HCT116 (cell line): Measurements from ENCODE around the gene COX4I2. TPM values are rescaled to one million over a fixed set of nuclear protein-coding genes. Genes with fewer than 3 reads are reported as not detected.
"Not testable (repeated sequence)": the region's sequence is repeated elsewhere in the genome, so short reads cannot be mapped to it uniquely, and the experiment has no call there.

ENCODE experiments used
- ATAC-seq: fragments of 200-7000 bp; cut with Tn5 transposase; 2 replicates; pipeline ENCODE4 v1.9.1; 2020; ENCODE audit warnings: mild to moderate bottlenecking, moderate library complexity
- BruUV-seq: library from RNA; stranded (reverse); fragments of 400-500 nt; replicated peaks from 2 replicates; lab custom pipeline; 2021; lab: Mats Ljungman, UMichigan
- CTCF ChIA-PET: fragments of 300-600 bp; sonication (Branson Sonifier 250); formaldehyde crosslinking; loops from one replicate; lab custom pipeline; 2021; ENCODE audit warnings: antibody characterized with exemption; lab: Charles Lee
- POLR2A ChIA-PET: fragments of 300-600, 350-600 bp; sonication (Branson Sonifier 250); formaldehyde crosslinking; loops from one replicate; lab custom pipeline; 2021; ENCODE audit warnings: antibody characterized with exemption; lab: Charles Lee
- RAD21 ChIA-PET, 2 experiments: fragments of 300-600 bp; sonication (Branson Sonifier 250); formaldehyde crosslinking; loops; one replicate each; lab custom pipeline; 2023; ENCODE audit warnings: low total read pairs in 2 of 2; ENCODE audit not compliant: uncharacterized antibody in 2 of 2, unreplicated experiment in 2 of 2, low non-redundant PET in 1 of 2; lab: Charles Lee
- DNase-seq: peaks from one replicate; pipeline ENCODE4 v3.0.0-alpha.2; 2010; ENCODE audit warnings: low read depth, low spot score
- H2AFZ ChIP-seq: fragments of 200-600 bp; shearing (Covaris generic), sonication (generic); 2 replicates; pipeline ENCODE4 v1.6.1; 2017; ENCODE audit warnings: low read depth, mixed run types, mixed read lengths, antibody characterized with exemption, low read length; ENCODE audit not compliant: poor library complexity, severe bottlenecking
- H3K27ac ChIP-seq: 2 replicates; pipeline ENCODE4 v1.5.1; 2012; ENCODE audit warnings: low read depth, low read length
- H3K27me3 ChIP-seq: fragments of 200-600 bp; sonication (generic); 2 replicates; pipeline ENCODE4 v1.6.1; 2016; ENCODE audit warnings: mixed run types, low read length, mixed read lengths; ENCODE audit not compliant: insufficient read depth
- H3K36me3 ChIP-seq, 2 experiments: fragments of 200-500 bp in 1 of 2; fragments of 200-600 bp in 1 of 2; sonication (Bioruptor generic) in 1 of 2; sonication (generic) in 1 of 2; 2 replicates each; pipeline versions ENCODE4 v1.5.1 to v1.6.1; 2014 to 2016; ENCODE audit warnings: low read length in 2 of 2, inconsistent platforms in 1 of 2, mixed read lengths in 1 of 2, mixed run types in 1 of 2; ENCODE audit not compliant: insufficient read depth in 2 of 2, control insufficient read depth in 1 of 2
- H3K4me1 ChIP-seq, 2 experiments: fragments of 200-600 bp in 1 of 2; sonication (generic) in 1 of 2; 2 replicates each; pipeline versions ENCODE4 v1.5.1 to v1.6.1; 2012 to 2017; ENCODE audit warnings: low read length in 2 of 2, inconsistent platforms in 1 of 2, mild to moderate bottlenecking in 1 of 2, mixed read lengths in 1 of 2, mixed run types in 1 of 2, moderate library complexity in 1 of 2; ENCODE audit not compliant: insufficient read depth in 2 of 2, control insufficient read depth in 1 of 2
- H3K4me2 ChIP-seq: fragments of 200-600 bp; sonication (generic); 2 replicates; pipeline ENCODE4 v1.6.1; 2017; ENCODE audit warnings: mixed run types, low read length, mixed read lengths
- H3K4me3 ChIP-seq, 2 experiments: fragments of 200-600 bp in 1 of 2; sonication (generic) in 1 of 2; replicated peaks in 1 of 2; 2 replicates each; pipeline ENCODE4 v1.5.1; 2011 to 2016; ENCODE audit warnings: low read length in 2 of 2, control low read depth in 1 of 2, low read depth in 1 of 2, mild to moderate bottlenecking in 1 of 2, mixed read lengths in 1 of 2, mixed run types in 1 of 2
- H3K79me2 ChIP-seq: fragments of 200-600 bp; sonication (generic); 2 replicates; pipeline ENCODE4 v1.6.1; 2017; ENCODE audit warnings: mild to moderate bottlenecking, mixed run types, low read length, moderate library complexity, mixed read lengths; ENCODE audit not compliant: insufficient read depth
- H3K9ac ChIP-seq: fragments of 200-600 bp; sonication (generic); 2 replicates; pipeline ENCODE4 v1.6.1; 2016; ENCODE audit warnings: low read length, mixed read lengths
- H3K9me2 ChIP-seq: fragments of 200-600 bp; sonication (generic), shearing (Covaris generic); 2 replicates; pipeline ENCODE4 v1.6.1; 2017; ENCODE audit warnings: mixed run types, mild to moderate bottlenecking, moderate library complexity; ENCODE audit not compliant: insufficient read depth
- H3K9me3 ChIP-seq, 2 experiments: fragments of 200-500 bp in 1 of 2; fragments of 200-600 bp in 1 of 2; sonication (Bioruptor generic) in 1 of 2; sonication (generic) in 1 of 2; 2 replicates each; pipeline ENCODE4 v1.6.1; 2014 to 2017; ENCODE audit warnings: low read length in 2 of 2, mixed read lengths in 2 of 2, inconsistent platforms in 1 of 2, low read depth in 1 of 2, mild to moderate bottlenecking in 1 of 2, mixed run types in 1 of 2, moderate library complexity in 1 of 2; ENCODE audit not compliant: control insufficient read depth in 1 of 2, insufficient read depth in 1 of 2
- H4K20me1 ChIP-seq: fragments of 200-600 bp; sonication (generic), shearing (Covaris generic); 2 replicates; pipeline ENCODE4 v1.6.1; 2017; ENCODE audit warnings: mixed run types, mild to moderate bottlenecking, moderate library complexity; ENCODE audit not compliant: insufficient read depth
- CEBPB ChIP-seq: IDR thresholded peaks from 2 replicates; pipeline ENCODE4 v1.6.1; 2012; ENCODE audit warnings: low read depth
- EZH2 ChIP-seq: fragments of 200-600 bp; sonication (generic); IDR thresholded peaks from 2 replicates; pipeline ENCODE4 v1.6.1; 2017; ENCODE audit warnings: antibody characterized with exemption, mixed run types
- JUND ChIP-seq: IDR thresholded peaks from 2 replicates; pipeline ENCODE4 v1.6.1; 2012
- POLR2AphosphoS5 ChIP-seq: IDR thresholded peaks from 2 replicates; pipeline ENCODE4 v1.6.1; 2011; ENCODE audit warnings: mild to moderate bottlenecking, low read depth, low read length, moderate library complexity
- REST ChIP-seq: IDR thresholded peaks from 2 replicates; pipeline ENCODE4 v1.6.1; 2012; ENCODE audit warnings: low read depth
- intact Hi-C: fragments of 100-400 bp; cut with micrococcal nuclease; formaldehyde crosslinking; loops from 2 replicates; pipeline ENCODE4 v1.10.0; 2022
- total RNA-seq: library from RNA; stranded (reverse); gene quantifications from one replicate; pipeline ENCODE4 v1.2.1, GENCODE V29; 2021; ENCODE audit not compliant: unreplicated experiment
- TF ChIP-seq, protein P1 (sequence below): IDR thresholded peaks from 2 replicates; pipeline ENCODE4 v1.6.1; 2011; ENCODE audit warnings: mild to moderate bottlenecking, low read length, moderate library complexity; ENCODE audit not compliant: insufficient replicate concordance; ENCODE audit errors: extremely low read depth

Gene COX4I2
- total RNA-seq, 1 experiment from 2014 or later = not detected

- TF ChIP-seq, protein P1, sequence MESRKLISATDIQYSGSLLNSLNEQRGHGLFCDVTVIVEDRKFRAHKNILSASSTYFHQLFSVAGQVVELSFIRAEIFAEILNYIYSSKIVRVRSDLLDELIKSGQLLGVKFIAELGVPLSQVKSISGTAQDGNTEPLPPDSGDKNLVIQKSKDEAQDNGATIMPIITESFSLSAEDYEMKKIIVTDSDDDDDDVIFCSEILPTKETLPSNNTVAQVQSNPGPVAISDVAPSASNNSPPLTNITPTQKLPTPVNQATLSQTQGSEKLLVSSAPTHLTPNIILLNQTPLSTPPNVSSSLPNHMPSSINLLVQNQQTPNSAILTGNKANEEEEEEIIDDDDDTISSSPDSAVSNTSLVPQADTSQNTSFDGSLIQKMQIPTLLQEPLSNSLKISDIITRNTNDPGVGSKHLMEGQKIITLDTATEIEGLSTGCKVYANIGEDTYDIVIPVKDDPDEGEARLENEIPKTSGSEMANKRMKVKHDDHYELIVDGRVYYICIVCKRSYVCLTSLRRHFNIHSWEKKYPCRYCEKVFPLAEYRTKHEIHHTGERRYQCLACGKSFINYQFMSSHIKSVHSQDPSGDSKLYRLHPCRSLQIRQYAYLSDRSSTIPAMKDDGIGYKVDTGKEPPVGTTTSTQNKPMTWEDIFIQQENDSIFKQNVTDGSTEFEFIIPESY = peak; percentile 36
- no peak for TF ChIP-seq CEBPB
- no peak for TF ChIP-seq JUND
- no peak for TF ChIP-seq REST
- peak; percentile 81 for TF ChIP-seq POLR2AphosphoS5
- no peak for TF ChIP-seq EZH2
Measured at GRCh38 chr20:31608251-31608945, 29.3 kb upstream of the COX4I2 start (continued).

GRCh38 chr20:31612271-31612640, 25.5 kb upstream of the COX4I2 start:
- CTCF ChIA-PET = interaction anchor here (0.6 to 8.2 kb wide), 29 partner anchors 8 to 298 kb away, joined by 3 to 589 read pairs (median 4); partner anchors contain the start of genes BCL2L1, DEFB123 and ID1
- not testable (repeated sequence) for H3K9me3 ChIP-seq, H4K20me1 ChIP-seq, H3K4me3 ChIP-seq, H3K36me3 ChIP-seq, BruUV-seq, DNase-seq, H2AFZ ChIP-seq, H3K4me2 ChIP-seq, H3K27me3 ChIP-seq, ATAC-seq, H3K9me2 ChIP-seq, H3K79me2 ChIP-seq
- H3K4me1 ChIP-seq = peaks cover 48 to 58% of the 10 kb centered on the region in 2 experiments
- POLR2A ChIA-PET = interaction anchor here (0.9 to 20.0 kb wide), 13 partner anchors 8 to 111 kb away, joined by 3 to 1106 read pairs (median 5); a partner anchor contains a TSS
- H3K9ac ChIP-seq = peak overlapping the region; percentile 47
- RAD21 ChIA-PET = interaction anchor here (0.6 to 4.6 kb wide), 20 partner anchors 9 to 199 kb away, joined by 3 to 102 read pairs (median 6); no protein-coding TSS in a partner anchor
- H3K27ac ChIP-seq = peak overlapping the region; percentile 98
- intact Hi-C loops = loop anchor here (2.0 to 5.0 kb wide), 4 partner anchors 97 to 300 kb away; partner anchors contain the start of gene HM13
